Activated CD8-positive, alpha-beta memory T cell treated with anti-CD3 and anti-CD28 coated beads, Interleukin-2, amount 50 U/mL, for 1 hour (primary cell): ENCODE data around the gene KCNIP4.

Experiments
- DNase-seq: peaks from one replicate; pipeline ENCODE4 v3.0.0-alpha.2; 2020; ENCODE audit errors: extremely low read depth

The KCNIP4 gene

DNA sequence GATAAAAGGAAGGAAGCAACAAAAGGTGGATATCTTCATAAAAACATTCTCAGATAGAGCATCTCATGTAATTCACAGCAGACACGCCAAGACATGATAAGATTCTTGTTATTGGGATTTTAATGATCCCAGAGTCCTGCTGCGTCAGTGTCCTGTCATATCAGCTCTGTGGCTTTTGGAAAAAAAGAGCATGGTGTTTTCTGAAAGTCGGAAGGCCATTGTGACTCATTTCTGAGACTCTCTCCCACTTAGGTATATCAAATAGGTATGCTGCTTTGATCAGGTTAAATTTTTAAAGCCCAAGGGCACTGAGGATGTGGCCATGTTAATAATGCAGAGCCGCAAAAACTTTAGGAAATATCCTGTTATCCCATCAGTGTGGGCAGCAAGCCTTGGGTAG lies 481.0 kb downstream of the KCNIP4 start:
- no peak for DNase-seq

GRCh38 chr4:21457086-21457840 lies 491.3 kb downstream of the KCNIP4 start:
- DNase-seq = no peak

GRCh38 chr4:21454831-21455230 lies 493.7 kb downstream of the KCNIP4 start:
- no peak for DNase-seq

GRCh38 chr4:21454201-21454600 lies 494.4 kb downstream of the KCNIP4 start:
- no peak for DNase-seq

- no peak for DNase-seq
Observed at GRCh38 chr4:21452931-21453330, 495.6 kb downstream of the KCNIP4 start.

DNA sequence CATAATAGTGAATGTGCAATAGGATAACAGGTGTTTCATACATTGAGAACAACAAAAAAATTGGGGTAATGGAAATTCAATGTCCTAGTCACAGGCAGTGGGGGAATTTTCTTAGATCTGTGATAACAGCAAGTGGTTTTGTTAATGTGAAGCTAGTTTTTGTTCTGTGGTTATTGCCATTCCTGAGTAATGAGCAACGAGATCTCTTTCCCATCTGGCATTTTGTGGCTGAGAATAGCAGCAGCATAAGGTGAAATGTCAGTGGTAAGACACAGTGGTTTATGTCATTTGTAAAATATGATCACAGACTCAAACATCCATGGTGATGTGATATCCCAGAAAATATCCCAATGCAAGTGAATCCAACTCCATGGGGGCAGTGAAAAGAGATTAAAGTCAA lies 497.5 kb downstream of the KCNIP4 start:
- no peak for DNase-seq

DNA sequence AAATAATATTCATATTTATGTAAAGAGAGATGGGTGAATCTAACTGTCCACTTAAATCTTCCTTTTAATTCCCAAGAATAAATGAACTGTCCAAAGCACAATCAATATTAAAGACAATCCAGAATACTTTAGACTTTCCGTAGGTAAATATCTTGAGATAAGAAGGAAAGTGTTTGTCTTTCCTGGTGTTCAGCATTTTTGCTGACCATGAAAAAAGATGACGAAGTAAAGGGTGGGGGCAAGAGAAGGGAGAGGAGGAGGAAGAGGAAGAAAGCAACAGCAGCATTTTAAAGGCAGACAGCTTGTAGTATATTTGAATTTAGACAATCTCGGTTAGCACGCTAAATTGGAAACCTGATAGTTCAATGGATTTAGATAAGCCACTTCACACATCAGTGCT lies 498.2 kb downstream of the KCNIP4 start:
- no peak for DNase-seq

DNA sequence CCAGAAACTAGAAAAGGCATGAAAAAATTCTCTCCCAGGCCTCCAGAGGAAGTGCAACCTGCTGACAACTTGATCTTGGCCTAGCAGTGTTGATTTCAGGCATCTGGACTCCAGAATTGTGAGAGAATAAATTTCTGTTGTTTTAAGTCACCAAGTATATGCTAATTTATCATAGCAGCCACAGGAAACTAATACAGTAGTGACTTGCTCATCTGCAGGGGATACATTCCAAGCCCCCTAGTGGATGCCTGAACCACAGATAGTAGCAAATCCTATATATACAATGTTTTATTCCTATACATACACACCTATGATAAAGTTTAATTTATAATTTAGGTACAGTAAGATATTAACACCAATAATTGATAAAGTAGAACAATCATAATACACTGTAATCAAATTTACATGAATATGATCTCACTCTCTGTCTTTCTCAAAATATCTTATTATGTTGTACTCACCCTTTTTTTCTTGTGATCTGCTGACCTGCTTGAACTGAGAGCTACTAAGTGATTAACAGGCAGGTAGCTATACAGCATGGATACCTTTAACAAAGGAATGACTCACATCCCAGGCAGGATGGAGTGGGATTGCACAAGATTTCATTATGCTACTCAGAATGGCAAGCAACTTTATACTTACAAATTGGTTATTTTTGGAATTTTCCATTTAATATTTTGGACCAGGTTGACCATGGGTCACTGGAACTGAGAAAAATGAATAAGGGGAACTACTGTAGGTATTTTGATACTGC lies 501.1 kb downstream of the KCNIP4 start:
- DNase-seq = no peak

GRCh38 chr4:21420166-21420565 lies 528.4 kb downstream of the KCNIP4 start:
- DNase-seq = no peak

- DNase-seq = no peak
Observed at GRCh38 chr4:21415728-21416127, 532.8 kb downstream of the KCNIP4 start.

DNA sequence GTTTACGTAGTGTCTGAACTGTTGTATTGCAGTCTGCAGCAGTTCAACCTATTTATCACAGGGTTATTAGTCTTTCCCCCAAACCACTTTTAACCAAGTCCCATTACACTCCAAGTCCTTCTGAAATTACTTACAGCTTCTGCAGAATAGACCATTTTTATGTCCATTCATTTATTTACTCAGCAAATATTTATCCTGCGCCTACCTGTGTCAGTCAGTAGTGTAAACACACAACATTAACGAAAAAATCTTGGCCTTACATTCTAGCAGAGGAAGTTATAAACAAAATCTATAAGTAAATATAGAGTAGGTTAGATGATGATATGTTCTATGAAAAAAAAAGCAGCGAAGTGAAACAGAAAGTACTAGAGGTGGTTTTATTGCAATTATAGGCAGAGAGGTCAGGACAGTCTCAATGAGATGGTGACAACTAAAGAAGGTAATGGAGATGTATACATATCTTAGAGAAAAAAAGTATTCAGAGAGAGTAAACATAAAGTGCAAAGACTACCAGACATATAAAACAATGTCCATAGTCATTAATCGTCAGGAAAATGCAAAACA lies 534.7 kb downstream of the KCNIP4 start:
- no peak for DNase-seq

- DNase-seq = no peak
Observed at GRCh38 chr4:21411086-21411485, 537.5 kb downstream of the KCNIP4 start.

DNA sequence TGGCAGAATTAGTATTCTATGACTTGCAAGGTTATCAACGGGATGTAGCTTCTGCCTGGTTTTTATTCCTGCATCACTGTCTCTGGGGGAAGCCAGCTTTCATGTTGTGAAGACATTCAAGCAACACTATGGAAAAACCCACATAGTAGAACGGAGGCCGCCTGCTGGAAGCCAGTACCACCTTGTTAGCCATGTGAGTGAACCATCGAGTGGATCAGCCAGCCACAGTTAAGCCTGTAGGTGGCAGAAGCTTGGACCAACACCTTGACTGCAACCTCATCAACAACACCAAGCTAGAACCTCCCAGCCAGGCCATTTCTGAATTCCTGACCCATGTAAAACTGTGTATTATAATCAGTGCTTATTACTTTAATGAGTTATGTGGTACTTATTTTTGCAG lies 538.2 kb downstream of the KCNIP4 start:
- no peak for DNase-seq

DNA sequence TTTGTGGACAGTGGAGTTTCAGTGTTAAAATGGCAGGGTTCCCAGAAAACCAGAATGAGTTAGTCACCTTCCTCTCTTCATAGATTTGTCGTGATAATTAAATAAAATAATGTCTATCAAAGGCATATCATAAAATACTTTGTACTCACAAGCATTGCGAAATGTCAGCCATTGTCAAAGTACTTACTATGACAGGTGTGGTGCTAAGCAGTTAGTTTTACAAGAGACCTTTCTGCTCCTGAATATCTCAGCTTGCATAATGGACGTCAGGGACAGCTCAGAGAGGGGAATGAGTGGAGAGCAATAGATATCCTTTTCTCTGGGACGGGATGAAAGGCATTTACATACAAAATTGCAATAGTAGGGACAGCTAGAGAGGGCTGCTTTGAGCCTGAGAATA lies 560.9 kb downstream of the KCNIP4 start:
- no peak for DNase-seq

DNA sequence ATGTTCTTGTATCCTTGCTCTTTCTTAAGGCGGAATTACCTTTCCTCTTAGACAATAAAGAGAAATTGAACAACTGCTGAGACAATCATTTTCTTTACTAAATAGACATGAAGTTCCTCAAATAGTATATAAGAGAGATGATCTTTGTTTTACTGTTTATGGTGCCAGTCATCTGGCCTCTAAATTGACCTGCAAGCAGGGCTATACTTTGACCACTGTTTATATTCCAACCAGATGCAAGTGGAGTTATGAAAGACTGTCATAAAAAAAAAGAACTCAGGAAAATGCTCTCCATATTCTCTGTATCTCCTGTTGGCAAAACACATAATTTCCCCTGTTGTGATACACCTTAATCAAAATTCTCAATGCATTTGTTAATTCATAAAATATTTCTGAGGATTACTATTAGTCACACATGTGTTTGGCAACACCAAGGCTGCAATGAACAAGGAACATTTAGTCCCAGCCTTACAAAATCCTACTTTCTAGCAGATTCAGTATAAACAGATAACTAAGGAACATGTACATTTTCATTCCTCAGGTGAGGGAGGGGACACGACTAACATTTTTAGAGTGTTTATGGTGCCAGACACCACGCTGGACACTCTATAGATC lies 562.3 kb downstream of the KCNIP4 start:
- no peak for DNase-seq

DNA sequence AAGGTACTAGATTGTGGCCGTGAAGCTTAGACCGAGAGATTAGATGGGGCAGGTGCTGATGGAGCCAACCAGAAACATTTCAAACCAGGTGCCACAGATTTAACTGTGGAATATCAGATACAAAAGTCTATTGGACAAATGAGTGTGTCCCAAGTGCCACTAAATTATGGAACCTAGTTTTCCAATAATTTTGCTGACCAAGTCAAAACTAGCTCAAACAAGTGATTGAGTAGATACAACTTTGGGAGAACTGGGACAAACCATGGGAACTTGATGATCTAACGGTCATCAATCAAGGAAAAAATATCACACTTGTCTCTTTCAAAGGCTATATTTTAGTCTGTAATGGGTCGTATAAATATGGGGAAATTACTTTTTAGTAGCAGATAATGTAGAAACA lies 562.9 kb downstream of the KCNIP4 start:
- DNase-seq = no peak

- no peak for DNase-seq
Observed at GRCh38 chr4:21384609-21385008, 564.0 kb downstream of the KCNIP4 start.

- DNase-seq = no peak
Observed at GRCh38 chr4:21380861-21381260, 567.7 kb downstream of the KCNIP4 start.

DNA sequence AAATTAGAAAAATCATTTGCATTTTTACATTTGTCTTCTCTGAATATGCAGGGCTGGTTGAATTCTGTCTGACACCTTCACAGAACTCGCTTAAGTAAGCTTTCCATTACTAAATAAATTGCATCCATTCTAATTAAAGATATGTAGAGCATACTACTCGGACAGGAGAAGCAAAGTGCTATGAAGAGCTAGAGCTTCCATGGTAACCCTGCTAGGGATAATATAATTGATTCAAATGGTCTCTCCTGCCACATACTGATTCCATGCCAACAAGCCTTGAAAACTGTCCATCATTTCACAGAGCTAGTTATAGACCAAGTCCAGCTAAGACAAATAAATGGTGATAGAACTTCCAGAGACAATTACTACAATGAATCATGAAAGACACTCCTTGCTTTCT lies 571.5 kb downstream of the KCNIP4 start:
- DNase-seq = no peak

- DNase-seq = no peak
Observed at GRCh38 chr4:21376176-21376575, 572.4 kb downstream of the KCNIP4 start.

DNA sequence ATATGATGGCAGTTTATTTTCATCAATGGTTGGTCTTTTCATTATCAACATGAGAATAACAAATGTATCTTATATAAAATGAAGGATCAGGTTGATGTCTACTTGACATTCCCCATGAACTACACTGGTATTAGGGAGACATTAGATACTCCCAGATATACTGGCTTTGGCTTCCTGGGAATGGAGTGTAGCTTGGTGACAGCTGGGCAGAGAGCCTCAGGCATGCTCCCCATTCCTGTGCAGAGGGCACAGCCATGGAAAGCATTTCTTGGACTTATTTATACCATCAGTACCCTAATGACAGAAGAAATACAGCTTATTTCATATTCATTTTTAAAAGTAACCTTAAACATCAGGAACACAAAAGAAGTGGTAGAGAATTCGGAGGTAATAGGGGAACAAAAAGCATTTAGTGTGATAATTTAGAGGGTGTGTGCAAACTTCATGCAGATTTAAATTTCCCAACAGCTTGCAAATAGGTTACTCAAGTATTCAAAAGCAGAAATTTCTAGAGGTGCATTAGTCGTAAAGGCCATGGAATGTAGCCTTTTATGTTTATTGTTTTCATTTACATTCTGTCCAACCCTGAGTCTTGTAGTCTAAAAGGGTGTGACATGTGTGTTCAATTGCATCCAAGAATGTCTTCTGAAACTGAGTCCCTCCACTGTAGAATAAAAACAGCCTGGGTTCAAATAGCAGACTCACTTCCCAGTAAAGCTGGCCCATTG lies 573.8 kb downstream of the KCNIP4 start:
- no peak for DNase-seq

DNA sequence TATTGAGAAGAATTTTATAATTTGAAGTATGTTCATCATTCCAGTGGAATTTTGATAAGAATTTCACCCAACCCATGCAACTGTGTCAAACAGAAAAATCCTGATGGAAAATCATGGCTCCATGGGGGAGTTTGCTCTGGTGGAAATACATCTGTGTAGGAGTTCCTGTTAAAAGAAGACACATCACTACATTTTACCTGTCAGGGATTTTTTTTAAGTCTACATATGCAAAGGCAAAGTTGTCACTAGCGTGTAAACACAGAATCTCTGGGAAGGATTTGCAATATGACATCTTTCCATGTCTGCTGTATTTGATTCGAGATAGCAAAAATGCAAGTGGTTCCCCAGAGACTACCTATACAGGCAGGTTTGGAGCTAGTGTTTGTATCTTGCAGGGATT lies 581.0 kb downstream of the KCNIP4 start:
- DNase-seq = no peak
